HG03378 (cell line): ENCODE results near the gene JAK1.
"Not testable (repeated sequence)": the region's sequence is repeated elsewhere in the genome, so short reads cannot be mapped to it uniquely, and the experiment has no call there.

ENCODE experiments used
- ATAC-seq: cut with Tn5 transposase; IDR thresholded peaks from one replicate; pipeline ENCODE4 v1.9.1; 2021; ENCODE audit warnings: mild to moderate bottlenecking, moderate library complexity; ENCODE audit not compliant: unreplicated experiment

Gene JAK1

GRCh38 chr1:64950284-64950809, 16.0 kb downstream of the JAK1 start:
- ATAC-seq: no peak

GRCh38 chr1:64948905-64949833, 17.2 kb downstream of the JAK1 start:
- no peak for ATAC-seq

GRCh38 chr1:64948216-64948615, 18.1 kb downstream of the JAK1 start:
- ATAC-seq: no peak

GRCh38 chr1:64946916-64947315, 19.4 kb downstream of the JAK1 start:
- ATAC-seq: no peak

- no peak for ATAC-seq
Measured at GRCh38 chr1:64944913-64945312, 21.4 kb downstream of the JAK1 start.

- ATAC-seq: no peak
Measured at GRCh38 chr1:64942675-64943074, 23.7 kb downstream of the JAK1 start.

- no peak for ATAC-seq
Measured at GRCh38 chr1:64942118-64942517, 24.2 kb downstream of the JAK1 start.

GRCh38 chr1:64941461-64942117, 24.8 kb downstream of the JAK1 start:
- ATAC-seq: no peak

- no peak for ATAC-seq
Measured at GRCh38 chr1:64940025-64940424, 26.3 kb downstream of the JAK1 start.

- no peak for ATAC-seq
Measured at GRCh38 chr1:64938991-64939390, 27.4 kb downstream of the JAK1 start.

GRCh38 chr1:64936956-64937355, 29.4 kb downstream of the JAK1 start:
- no peak for ATAC-seq

GRCh38 chr1:64935551-64936155, 30.7 kb downstream of the JAK1 start:
- ATAC-seq: no peak

GRCh38 chr1:64934878-64935275, 31.5 kb downstream of the JAK1 start:
- ATAC-seq: no peak

GRCh38 chr1:64934115-64934877, 32.1 kb downstream of the JAK1 start:
- no peak for ATAC-seq

- ATAC-seq: no peak
Measured at GRCh38 chr1:64933296-64934070, 32.9 kb downstream of the JAK1 start.

- no peak for ATAC-seq
Measured at GRCh38 chr1:64932962-64933295, 33.4 kb downstream of the JAK1 start.

GRCh38 chr1:64930640-64931039, 35.7 kb downstream of the JAK1 start:
- ATAC-seq: not testable (repeated sequence)

- ATAC-seq: no peak
Measured at GRCh38 chr1:64929221-64929620, 37.1 kb downstream of the JAK1 start.

GRCh38 chr1:64928325-64928724, 38.0 kb downstream of the JAK1 start:
- no peak for ATAC-seq

GRCh38 chr1:64925594-64925993, 40.8 kb downstream of the JAK1 start:
- no peak for ATAC-seq
